Measurements from ENCODE around the gene PLSCR1. TPM values are rescaled to one million over a fixed set of nuclear protein-coding genes. Genes with fewer than 3 reads are reported as not detected.

PLSCR1 gene
- polyA plus RNA-seq, 1 experiment = 40.4 TPM

GRCh38 chr3:146496251-146496650 lies 48.2 kb downstream of the PLSCR1 start:
- Histone ChIP-seq H3K4me3 (ENCODE audit: low read depth, low read length) (no peak overlapping the region), H3K27me3 (ENCODE audit: control insufficient read depth, insufficient read depth, low read length) (no peaks in the 10 kb centered on the region), H3K9me3 (ENCODE audit: control insufficient read depth, insufficient read depth, low read length) (peaks cover 4% of the 10 kb centered on the region), H3K27ac (ENCODE audit: low read depth, low read length) (no peak overlapping the region)
- DNase-seq (ENCODE audit: low read depth, low spot score) = no peak
- CTCF ChIA-PET = no interaction called here
- no peak for TF ChIP-seq CTCF (IDR thresholded peaks at IDR 0.05; ENCODE audit: low read depth, low read length)
- POLR2A ChIA-PET = no interaction called here

- Histone ChIP-seq H3K4me3 (ENCODE audit: low read depth, low read length) (no peak overlapping the region), H3K9me3 (ENCODE audit: control insufficient read depth, insufficient read depth, low read length) (peaks cover 4% of the 10 kb centered on the region), H3K27me3 (ENCODE audit: control insufficient read depth, insufficient read depth, low read length) (no peaks in the 10 kb centered on the region), H3K27ac (ENCODE audit: low read depth, low read length) (no peak overlapping the region)
- POLR2A ChIA-PET = no interaction called here
- DNase-seq (ENCODE audit: low read depth, low spot score) = no peak
- CTCF ChIA-PET = interaction anchor here (0.6 to 0.7 kb wide), 2 partner anchors 62 to 155 kb away, joined by 3 to 9 read pairs; no protein-coding TSS in a partner anchor
- no peak for TF ChIP-seq CTCF (IDR thresholded peaks at IDR 0.05; ENCODE audit: low read depth, low read length)
Measured at GRCh38 chr3:146493761-146494160, 50.6 kb downstream of the PLSCR1 start.

DNA sequence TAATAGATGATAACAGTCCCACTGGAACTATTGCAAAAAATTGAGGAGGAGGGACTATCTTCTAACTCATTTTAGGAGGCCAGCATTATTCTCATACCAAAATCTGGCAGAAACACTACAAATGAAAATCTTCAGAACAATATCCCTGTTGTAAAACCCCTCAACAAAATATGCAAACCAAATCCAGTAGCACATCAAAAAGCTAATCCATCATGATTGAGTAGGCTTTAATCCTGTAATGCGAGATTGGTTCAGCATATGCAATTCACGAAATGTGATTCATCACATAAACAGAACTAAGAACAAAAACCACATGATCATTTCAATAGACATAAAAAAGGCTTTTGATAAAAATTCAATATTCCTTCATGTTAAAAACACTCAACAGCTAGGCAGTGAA lies 51.2 kb downstream of the PLSCR1 start:
- H3K4me3 ChIP-seq (ENCODE audit: low read depth, low read length) = no peak overlapping the region
- ChIA-PET CTCF (interaction anchor here (0.7 kb wide), 1 partner anchor 155 kb away, joined by 9 read pairs; no protein-coding TSS in a partner anchor), POLR2A (interaction anchor here (1.2 kb wide), 1 partner anchor 11 kb away, joined by 3 read pairs; no protein-coding TSS in a partner anchor)
- no peak for TF ChIP-seq CTCF (IDR thresholded peaks at IDR 0.05; ENCODE audit: low read depth, low read length)
- H3K9me3 ChIP-seq (ENCODE audit: control insufficient read depth, insufficient read depth, low read length) = peaks cover 4% of the 10 kb centered on the region
- H3K27ac ChIP-seq (ENCODE audit: low read depth, low read length) = no peak overlapping the region
- no peaks in the 10 kb centered on the region for H3K27me3 ChIP-seq (ENCODE audit: control insufficient read depth, insufficient read depth, low read length)
- no peak for DNase-seq (ENCODE audit: low read depth, low spot score)

DNA sequence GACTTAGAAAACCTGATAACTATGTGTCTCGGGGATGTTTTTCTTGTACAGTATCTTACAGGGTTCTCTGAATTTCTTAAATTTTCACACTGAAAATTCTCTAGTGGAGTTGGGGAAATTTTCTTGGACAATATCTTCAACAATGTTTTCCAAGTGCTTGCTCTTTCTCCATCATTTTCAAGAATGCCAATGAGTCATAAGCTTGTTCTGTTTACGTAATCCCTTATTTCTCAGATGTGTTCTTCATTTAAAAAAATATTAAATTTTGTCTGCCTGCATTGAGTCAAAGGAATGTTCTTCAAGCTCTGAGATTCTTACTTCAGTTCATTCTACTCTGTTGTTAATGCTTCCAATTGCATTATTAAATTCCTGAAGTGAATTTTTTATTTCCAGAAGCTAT lies 53.1 kb downstream of the PLSCR1 start:
- POLR2A ChIA-PET = no interaction called here
- CTCF ChIA-PET = no interaction called here

GRCh38 chr3:146485297-146485696 lies 59.1 kb downstream of the PLSCR1 start:
- Histone ChIP-seq H3K27ac (ENCODE audit: low read depth, low read length) (no peak overlapping the region), H3K27me3 (ENCODE audit: control insufficient read depth, insufficient read depth, low read length) (no peaks in the 10 kb centered on the region), H3K4me3 (ENCODE audit: low read depth, low read length) (no peak overlapping the region), H3K9me3 (ENCODE audit: control insufficient read depth, insufficient read depth, low read length) (no peaks in the 10 kb centered on the region)
- TF ChIP-seq CTCF (IDR thresholded peaks at IDR 0.05; ENCODE audit: low read depth, low read length) = no peak
- CTCF ChIA-PET = no interaction called here
- DNase-seq (ENCODE audit: low read depth, low spot score) = no peak
- POLR2A ChIA-PET = no interaction called here

More for the DNA sequence above, 53.1 kb downstream of the PLSCR1 start:
- Histone ChIP-seq H3K9me3 (ENCODE audit: control insufficient read depth, insufficient read depth, low read length) (no peaks in the 10 kb centered on the region), H3K27ac (ENCODE audit: low read depth, low read length) (no peak overlapping the region), H3K4me3 (ENCODE audit: low read depth, low read length) (no peak overlapping the region), H3K27me3 (ENCODE audit: control insufficient read depth, insufficient read depth, low read length) (no peaks in the 10 kb centered on the region)
- no peak for TF ChIP-seq CTCF (IDR thresholded peaks at IDR 0.05; ENCODE audit: low read depth, low read length)
- no peak for DNase-seq (ENCODE audit: low read depth, low spot score)
